GM19238 (cell line): ENCODE results near the gene PGAP1.

Source experiments
- DNase-seq: peaks from one replicate; pipeline ENCODE4 v3.0.0; 2011; ENCODE audit warnings: low spot score; ENCODE audit not compliant: insufficient read length

Gene PGAP1

GRCh38 chr2:196891136-196891535 is 35.4 kb downstream of the PGAP1 start:
- DNase-seq: no peak

- DNase-seq: no peak
These were observed 39.1 kb downstream of the PGAP1 start for GRCh38 chr2:196887431-196887830.

GRCh38 chr2:196884368-196884767 is 42.1 kb downstream of the PGAP1 start:
- DNase-seq: no peak

GRCh38 chr2:196876364-196876763 is 50.1 kb downstream of the PGAP1 start:
- no peak for DNase-seq

GRCh38 chr2:196875414-196875813 is 51.1 kb downstream of the PGAP1 start:
- no peak for DNase-seq

GRCh38 chr2:196873511-196873910 is 53.0 kb downstream of the PGAP1 start:
- DNase-seq: no peak

GRCh38 chr2:196854629-196855028 is 71.9 kb downstream of the PGAP1 start:
- no peak for DNase-seq

GRCh38 chr2:196853301-196854087 is 73.0 kb downstream of the PGAP1 start:
- DNase-seq: no peak

GRCh38 chr2:196851088-196851487 is 75.4 kb downstream of the PGAP1 start:
- DNase-seq: no peak

GRCh38 chr2:196849895-196850294 is 76.6 kb downstream of the PGAP1 start:
- no peak for DNase-seq

GRCh38 chr2:196846295-196846694 is 80.2 kb downstream of the PGAP1 start:
- no peak for DNase-seq

- no peak for DNase-seq
These were observed 81.1 kb downstream of the PGAP1 start for GRCh38 chr2:196845371-196845770.

- no peak for DNase-seq
These were observed 86.3 kb downstream of the PGAP1 start for GRCh38 chr2:196840171-196840570.

- no peak for DNase-seq
These were observed 86.9 kb downstream of the PGAP1 start for GRCh38 chr2:196839574-196839973.

- DNase-seq: no peak
These were observed 90.1 kb downstream of the PGAP1 start for GRCh38 chr2:196836440-196836839.

- no peak for DNase-seq
These were observed 95.8 kb downstream of the PGAP1 start for GRCh38 chr2:196830701-196831100.

- no peak for DNase-seq
These were observed 99.2 kb downstream of the PGAP1 start for GRCh38 chr2:196827356-196827755.

- no peak for DNase-seq
These were observed 102.6 kb downstream of the PGAP1 start for GRCh38 chr2:196823750-196824522.

- no peak for DNase-seq
These were observed 105.3 kb downstream of the PGAP1 start for GRCh38 chr2:196821195-196821594.

GRCh38 chr2:196809260-196809659 is 117.2 kb downstream of the PGAP1 start, which contains the start of gene C2orf66:
TSS of gene C2orf66 (minus strand) at chr2:196809355. CDS start at chr2:196809336, 19 bp downstream.
- no peak for DNase-seq

GRCh38 chr2:196808083-196808665 is 118.3 kb downstream of the PGAP1 start:
- DNase-seq: no peak

- no peak for DNase-seq
These were observed 122.1 kb downstream of the PGAP1 start for GRCh38 chr2:196804381-196804780.
